ENCODE measurements around the gene TRMU.

GRCh38 chr22:46355369-46355995, 20.0 kb downstream of the TRMU start:
- TF ChIP-seq CTCF (conservative IDR thresholded peaks at IDR 0.05) (peak; percentile 91), ZFX (IDR thresholded peaks at IDR 0.05) (no peak)
